ENCODE results near the gene BIRC5.
"Not testable (repeated sequence)": the region's sequence is repeated elsewhere in the genome, so short reads cannot be mapped to it uniquely, and the experiment has no call there.

The BIRC5 gene

GRCh38 chr17:78226055-78226758 is 12.2 kb downstream of the BIRC5 start:
- no peak for DNase-seq

- DNase-seq = no peak
Observed at GRCh38 chr17:78226759-78227454, 12.9 kb downstream of the BIRC5 start.

GRCh38 chr17:78227455-78227916 is 13.4 kb downstream of the BIRC5 start:
- no peak for DNase-seq

DNA sequence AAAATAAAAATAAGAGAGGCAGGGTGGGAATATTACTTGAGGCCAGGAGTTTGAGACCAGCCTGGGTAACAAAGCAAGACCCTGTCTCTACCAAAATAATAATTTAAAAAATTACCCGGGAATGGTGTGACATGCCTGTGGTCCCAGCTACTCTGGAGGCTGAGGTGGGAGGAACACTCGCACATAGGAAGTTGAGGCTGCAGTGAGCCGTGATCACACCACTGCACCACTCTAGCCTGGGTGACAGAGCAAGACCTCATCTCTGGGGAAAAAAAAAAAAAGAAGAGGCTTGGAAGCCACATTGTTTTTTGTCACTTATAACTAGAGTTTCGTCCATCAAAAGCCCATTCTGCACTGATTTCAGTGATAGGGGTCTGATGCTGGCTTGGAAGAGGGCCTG is 14.1 kb downstream of the BIRC5 start:
- DNase-seq = no peak

DNA sequence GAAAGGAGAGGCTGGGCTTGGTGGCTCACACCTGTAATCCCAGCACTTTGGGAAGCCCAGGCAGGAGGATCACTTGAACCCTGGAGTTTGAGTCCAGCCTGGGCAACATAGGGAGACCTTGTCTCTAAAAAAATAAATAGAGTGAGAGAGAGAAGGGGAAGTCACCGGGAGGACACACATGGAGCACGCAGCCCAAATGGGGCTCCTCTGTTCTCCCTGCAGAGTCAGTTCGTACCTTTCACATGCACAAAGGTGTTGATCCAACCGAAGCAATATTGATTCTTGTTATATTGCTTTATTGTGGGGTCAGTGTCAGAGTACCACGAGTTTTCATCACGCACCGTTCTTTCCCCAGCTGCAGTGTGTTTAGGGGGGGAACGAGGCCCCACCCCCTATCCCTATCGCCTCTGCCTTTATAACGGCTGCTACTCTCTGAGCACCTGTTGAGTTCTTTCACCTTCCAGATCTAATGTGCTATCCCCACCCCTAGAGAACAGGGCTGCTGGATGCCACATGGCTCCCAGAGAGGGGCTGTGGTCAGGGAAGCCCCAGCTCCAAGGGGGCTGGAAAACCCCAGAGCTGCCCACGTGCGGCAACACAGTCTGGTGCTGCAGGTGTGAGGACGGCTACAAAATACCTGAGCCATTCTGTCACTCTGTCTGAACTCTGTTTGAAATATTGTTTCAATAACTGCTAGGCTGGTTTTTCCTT is 16.4 kb downstream of the BIRC5 start:
- no peak for DNase-seq

- DNase-seq = no peak
Observed at GRCh38 chr17:78230996-78231935, 17.2 kb downstream of the BIRC5 start, which contains the start of gene TMEM235. Gene TMEM235, plus strand, starts transcription at chr17:78231631. Its CDS starts 393 bp downstream, at chr17:78232024.

DNA sequence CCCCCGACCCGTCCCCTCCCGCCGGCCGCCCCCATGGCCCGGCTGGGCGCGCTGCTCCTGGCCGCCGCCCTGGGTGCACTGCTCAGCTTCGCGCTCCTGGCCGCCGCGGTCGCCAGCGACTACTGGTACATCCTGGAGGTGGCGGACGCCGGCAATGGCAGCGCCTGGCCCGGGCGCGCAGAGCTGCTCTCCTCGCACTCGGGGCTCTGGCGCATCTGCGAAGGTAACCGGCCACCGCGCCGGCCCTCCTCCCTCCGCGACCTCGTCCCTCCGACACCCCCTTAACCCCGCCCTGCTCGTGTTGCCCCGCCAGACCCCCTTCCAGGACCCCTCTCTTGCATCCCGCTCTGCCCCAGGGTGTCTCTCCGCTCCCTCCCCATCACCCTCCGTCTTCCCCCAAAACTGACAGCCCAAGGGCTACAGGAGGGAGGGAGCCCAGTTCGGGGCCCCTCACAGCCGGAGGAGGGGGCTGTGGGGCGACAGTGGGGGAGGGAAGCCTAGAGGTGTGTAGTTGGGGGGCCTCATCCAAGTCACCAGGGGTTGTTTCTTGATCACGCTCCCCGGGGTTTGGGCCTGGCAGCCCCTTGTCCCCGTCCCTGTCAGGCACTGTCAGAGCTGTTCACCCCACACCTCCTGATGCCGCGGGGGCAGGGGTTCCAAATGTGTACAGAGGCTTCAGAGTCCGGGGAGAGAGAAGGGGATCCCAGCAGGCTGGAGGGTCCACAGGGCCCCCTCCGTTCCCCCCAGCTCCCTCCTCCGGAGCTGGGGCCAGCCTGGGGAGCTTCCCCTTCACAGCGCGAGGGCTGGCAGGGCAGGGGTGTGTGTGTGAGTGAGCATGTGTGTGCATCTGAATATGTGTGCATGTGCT is 18.2 kb downstream of the BIRC5 start:
- DNase-seq = no peak

DNA sequence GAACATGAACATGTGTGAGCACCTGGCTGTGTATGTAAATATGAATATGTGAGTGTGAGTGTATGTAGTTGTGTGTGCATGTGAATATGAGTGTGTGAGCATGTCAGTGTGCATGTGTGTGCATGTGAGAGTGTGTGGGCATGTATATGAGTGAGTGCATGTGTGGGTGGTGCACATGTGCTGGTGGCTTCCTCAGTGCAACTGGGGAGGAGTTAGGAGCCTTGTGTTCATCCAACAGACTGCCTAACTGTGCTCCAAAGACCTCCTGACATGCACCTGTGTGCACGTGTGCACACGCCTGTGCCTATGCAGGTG is 18.8 kb downstream of the BIRC5 start:
- no peak for DNase-seq

- no peak for DNase-seq
Observed at GRCh38 chr17:78233678-78234077, 19.6 kb downstream of the BIRC5 start.

- DNase-seq = no peak
Observed at GRCh38 chr17:78234261-78234865, 20.3 kb downstream of the BIRC5 start.

DNA sequence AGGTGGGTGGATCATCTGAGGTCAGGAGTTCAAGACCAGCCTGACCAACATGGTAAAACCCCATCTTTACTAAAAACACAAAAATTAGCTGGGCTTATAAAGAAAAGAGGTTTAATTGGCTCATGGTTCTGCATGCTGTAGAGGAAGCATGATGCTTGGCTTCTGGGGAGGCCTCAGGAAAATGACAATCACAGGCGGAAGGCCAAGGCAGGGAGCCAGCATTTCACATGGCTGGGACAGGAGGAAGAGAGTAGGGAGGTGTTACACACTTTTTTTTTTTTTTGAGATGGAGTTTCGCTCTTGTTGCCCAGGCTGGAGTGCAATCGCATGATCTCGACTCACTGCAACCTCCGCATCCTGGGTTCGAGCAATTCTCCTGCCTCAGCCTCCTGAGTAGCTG is 21.0 kb downstream of the BIRC5 start:
- not testable (repeated sequence) for DNase-seq

DNA sequence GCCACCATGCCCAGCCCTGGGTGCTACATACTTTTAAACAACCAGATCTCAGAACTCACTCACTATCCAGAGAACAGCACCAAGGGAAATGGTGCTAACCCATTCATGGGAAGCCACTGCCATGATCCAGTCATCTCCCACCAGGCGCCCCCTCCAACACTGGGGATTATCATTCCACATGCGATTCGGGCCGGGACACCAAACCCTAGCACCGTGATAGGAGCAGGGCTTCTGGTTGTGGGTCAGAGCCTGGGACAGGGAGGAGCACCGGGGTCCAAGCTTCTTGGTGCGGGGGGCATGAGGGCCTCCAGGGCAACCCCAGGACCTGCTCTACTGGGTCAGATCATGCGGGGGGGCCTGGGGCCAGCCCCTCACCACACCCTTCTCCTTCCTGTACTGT is 21.8 kb downstream of the BIRC5 start:
- DNase-seq = no peak

DNA sequence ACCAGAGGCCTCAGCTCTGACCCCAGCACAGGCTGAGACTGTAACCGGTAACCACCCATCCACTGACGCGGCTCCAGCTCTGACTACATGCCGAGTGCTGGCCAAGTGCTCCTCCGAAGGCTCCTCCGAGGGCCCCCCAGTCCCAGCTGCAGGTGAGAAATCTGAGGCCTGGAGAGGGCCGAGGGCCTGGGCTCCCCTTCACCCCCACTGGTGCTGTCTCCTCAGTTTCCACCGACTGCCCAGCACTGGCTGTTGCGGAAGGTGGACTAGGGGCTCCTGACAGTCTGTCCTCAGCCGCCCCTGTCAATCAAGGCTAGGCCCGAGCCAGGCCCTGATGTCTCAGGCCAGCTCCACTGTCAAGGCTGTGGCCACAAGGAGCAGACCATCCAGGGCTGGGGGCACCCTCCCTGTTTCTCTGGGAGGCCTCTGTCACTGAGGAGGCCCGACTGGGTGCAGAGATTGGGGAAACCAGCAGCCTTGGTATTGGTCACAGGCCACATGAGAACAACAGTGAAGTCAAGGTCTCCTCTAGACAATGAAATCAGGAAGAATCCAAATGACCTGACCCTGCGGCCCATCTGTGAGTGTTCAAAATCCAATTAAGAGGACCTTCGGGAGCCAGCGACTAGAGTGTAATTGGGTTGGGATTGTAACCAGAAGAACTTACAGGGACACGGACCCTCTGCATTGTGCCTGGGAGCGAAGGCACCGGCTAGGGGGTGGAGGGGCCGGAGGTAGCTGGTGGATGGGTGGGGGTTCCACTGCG is 22.5 kb downstream of the BIRC5 start:
- no peak for DNase-seq

DNA sequence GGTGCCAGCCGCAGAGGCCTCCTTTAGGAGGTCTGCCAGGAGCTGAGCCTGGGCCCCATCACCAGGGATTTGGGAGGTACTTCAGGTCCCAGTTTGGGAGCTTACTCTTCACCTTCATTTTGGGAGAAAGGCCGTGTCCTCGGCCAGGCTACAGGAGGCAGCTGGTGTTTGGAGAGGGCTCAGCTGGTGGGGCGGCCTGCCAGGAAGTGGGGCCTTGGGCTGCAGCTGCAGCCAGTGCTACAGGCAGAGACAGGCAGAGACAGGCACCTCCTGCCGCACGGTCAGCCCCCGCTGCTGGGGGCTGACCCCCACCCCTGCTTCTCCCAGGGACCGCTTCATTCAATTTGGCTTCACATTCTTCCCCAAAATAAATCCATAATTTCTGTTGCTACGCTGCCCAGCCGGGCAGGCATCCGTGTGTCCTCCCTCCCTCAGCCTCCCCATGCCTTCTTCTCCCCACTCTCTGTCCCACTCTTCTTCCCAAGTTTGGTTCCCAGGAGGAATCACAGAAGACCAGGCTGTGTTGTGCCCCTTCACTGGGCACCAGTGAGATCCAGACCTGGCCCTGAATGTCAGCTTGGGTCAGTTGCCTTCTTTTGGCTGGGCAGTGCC is 23.5 kb downstream of the BIRC5 start:
- DNase-seq = no peak

- no peak for DNase-seq
Observed at GRCh38 chr17:78238823-78239488, 24.9 kb downstream of the BIRC5 start.

GRCh38 chr17:78239489-78239931 is 25.5 kb downstream of the BIRC5 start:
- DNase-seq = no peak

DNA sequence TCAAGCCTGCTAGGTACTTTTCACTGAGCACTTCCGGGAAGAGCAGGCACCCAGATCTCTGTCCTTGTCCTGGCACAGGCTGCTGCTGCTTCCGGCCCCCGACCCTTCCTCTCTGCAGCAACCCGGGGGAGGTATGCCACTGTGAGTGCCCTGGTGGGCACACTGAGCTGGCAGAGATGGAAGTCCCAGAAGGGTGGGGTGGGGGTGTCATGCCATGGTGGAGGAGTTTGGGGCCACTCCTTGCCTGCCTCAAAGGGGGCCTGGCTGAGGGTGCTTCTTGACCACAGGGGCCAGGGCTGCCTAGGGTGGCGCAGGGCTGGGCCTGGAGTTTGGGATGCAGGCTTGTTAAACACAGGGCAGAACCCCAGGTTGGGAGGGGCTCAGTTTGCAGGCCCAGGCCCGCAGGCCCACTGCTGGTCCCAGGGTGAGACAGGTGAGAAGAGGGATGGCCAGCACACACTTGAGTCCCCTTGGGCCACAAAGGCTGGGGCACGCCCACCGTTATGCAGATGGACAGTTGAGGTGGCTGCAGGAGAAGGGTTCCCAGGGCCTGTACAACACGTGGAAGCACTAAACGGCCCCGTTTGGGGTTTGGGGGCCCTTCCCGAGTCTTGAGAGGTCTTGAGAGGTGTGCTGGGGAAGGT is 26.1 kb downstream of the BIRC5 start:
- no peak for DNase-seq

DNA sequence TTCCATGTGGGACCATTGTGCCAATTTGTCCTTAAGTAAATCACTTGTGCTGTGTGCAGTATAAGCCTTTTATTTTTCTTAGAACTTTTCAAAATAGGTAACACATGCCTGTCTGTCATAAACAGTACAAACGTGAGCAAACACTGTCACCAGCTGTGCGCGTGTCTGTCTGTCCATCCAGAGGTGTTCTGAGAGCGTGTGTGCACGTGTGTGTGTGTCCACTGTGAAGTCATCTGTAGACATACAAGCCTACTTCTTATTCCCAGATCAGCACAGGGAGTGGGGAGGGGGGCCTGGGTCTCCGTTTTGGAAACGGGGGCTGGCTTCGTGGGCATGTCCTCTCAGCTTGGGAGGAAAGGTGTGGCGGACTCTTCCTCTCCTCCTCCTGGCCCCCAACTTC is 26.8 kb downstream of the BIRC5 start:
- DNase-seq = no peak
